ENCODE results near the gene LYPD8. TPM values are rescaled to one million over a fixed set of nuclear protein-coding genes. Genes with fewer than 3 reads are reported as not detected.

The LYPD8 gene
- total RNA-seq, 1 donor from 2014 or later = not detected

DNA sequence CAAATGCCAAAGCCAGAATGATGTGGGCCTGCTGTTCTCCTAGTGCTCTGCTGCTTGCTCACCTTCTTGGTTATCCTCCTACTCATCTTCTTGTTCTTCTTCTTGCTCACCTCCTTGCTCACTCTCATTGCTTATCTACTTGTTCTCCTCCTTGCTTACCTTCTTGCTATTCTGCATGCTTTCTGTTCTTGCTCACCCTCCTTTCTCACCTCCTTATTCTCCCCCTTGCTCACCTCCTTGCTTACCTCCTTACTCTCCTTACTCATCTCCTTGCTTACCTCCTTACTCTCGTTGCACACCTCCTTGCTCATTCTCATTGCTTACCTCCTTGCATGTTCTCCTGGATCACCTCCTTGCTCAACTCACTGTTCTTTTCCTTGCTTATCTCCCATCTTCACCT, 52.8 kb downstream of the LYPD8 start, which contains the start of gene OR14I1:
Gene OR14I1 (minus strand): TSS at position 53 of the 400 bp plus-strand sequence.
- no peak for DNase-seq (ENCODE audit: low read depth in 2 of 2)

DNA sequence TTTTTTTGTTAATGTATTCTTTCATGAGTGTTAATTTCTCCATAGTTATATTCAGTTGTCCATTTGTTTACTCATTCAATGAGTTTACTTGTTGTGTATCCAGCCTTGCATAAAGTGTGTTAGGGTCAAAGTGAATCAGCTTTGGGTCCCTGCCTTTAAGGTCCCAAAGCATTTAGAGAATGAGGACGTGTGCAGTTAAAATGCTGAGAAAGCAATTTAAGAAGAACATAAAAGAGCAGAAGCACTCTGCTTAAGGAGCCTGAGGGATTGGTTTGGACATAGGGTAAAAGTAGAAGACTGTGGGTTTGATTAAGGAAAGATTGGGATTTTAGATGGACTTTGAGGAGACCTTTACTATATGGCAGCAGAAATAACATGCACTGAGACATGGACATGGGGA, 56.5 kb downstream of the LYPD8 start:
- DNase-seq (ENCODE audit: low read depth in 2 of 2) = no peak

DNA sequence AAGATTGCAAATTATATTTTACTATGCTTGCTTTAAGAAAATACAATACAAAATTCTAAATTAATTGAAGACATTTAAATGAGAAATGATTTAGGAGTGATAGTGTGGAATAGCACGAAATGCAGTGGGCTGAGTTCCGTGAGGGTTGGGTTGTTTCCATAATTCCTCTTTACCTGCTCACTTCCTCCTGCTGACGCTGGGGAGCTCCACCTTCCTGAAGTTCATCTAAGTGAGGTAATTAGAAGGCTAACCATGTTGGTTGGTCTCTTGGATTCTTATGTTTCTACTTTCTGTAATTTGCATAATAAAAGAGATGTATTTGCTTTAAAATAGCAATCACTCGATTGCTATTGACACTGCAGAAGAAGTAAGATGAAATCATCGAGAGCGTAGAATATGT, 57.7 kb downstream of the LYPD8 start:
- no peak for DNase-seq (ENCODE audit: low read depth in 2 of 2)

DNA sequence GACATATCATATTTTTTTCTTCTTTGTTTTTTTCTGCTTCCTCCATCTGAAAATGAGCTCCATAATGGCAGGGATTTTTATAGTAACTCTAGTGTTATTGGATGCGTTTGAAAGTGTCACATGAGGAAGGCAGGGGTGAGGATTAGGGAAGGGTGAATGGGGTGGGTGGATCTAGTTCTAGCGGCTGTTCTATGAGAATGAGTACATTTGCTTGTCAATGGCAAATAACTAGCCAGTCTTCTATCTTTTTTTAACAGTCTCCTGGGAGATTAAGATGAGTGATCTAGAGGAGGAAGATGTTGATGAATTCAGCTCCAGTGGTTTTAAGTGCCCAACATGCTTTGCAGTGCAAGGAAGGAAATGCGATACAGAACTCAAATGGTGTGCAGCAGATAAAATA, 58.8 kb downstream of the LYPD8 start:
- no peak for DNase-seq (ENCODE audit: low read depth in 2 of 2)

DNA sequence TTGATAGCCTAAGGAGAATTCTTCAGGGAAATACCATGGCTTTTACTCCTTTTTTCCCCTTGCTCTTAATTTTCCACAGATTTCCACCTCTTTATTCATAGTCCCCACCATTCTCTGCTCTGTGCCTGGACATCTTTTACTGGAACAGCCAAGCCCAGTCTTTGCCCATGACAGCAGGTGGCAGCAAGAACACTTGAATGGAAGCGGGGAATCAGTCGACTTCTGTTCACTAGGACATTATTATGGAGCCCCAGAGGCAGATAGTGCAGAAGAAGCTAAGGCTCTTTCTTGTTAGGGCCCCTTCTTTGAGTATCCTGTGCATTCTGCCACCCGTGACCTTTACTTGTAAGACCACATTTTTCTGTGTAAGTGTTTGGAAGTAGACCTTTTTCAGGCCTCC, 59.3 kb downstream of the LYPD8 start:
- DNase-seq (ENCODE audit: low read depth in 2 of 2) = no peak

DNA sequence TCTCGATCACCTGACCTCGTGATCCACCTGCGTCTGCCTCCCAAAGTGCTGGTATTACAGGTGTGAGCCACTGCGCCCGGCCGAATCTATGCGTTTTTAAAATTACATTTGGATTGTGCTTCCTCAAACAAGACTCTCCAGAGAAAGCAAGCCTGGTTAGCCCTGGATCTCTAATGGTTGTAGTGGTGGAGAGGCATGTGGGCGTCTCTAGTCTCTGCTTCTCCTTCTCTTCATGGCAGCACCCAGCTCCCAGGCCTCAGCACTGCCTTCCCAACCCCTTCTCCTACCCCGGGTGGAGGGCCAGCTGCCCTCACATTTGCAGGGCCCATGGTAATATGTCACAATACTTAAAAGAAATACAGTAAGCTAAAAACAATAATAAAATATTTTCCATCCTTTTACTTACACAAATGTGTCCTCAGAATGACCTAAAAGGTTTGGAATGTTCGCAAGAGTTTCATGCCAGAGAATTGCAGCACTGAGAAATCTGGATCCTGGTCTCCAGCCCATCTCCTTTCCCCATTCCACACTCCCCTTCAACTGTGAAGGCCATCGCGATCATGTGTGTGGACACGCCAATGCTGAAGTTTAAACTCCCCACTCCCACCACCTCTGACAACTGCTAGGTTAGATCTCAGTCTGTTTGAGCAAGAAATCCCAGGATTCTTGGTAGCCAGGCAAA, 60.0 kb downstream of the LYPD8 start:
- no peak for DNase-seq (ENCODE audit: low read depth in 2 of 2)

DNA sequence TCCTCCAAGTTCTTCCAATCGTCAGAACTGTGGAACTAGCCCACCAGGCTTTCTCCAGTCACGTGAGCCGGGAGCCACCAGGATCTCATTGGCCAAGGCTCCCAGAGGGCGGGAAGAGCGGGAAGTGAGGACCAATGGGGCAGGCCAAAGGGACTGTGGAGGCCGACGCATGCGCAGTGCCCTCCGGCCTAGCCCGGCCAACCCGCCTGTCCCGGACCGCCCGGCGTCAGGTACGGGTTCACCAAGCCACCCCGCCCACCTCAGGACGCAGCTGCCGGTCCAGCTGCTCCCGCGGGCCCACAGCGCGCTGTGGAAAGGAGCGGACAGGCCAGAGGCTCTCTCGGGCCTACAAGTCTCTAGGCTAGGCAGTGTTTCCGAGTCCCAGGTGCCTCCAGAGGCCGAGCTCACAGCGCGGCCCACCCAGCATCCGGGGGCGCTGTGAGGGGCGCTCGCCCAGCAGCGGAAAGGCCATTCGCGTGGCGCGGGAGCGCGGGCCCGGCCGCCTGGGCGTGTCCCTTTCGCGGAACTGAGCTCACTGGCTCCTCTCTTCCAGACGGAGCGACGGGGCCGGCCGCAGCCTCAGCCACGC, 63.9 kb downstream of the LYPD8 start:
- DNase-seq (ENCODE audit: low read depth in 2 of 2) = no peak

Other genes with a start within 250 kb of the LYPD8 start
- gene OR2G6, start 247.7 kb downstream of the LYPD8 start, total RNA-seq = not detected in 2 replicates
- not detected in 2 replicates for gene OR2T29, start 193.0 kb downstream of the LYPD8 start, total RNA-seq
- not detected in 2 replicates for gene OR2T34, start 181.0 kb downstream of the LYPD8 start, total RNA-seq
- not detected in 2 replicates for gene OR2T10, start 158.1 kb downstream of the LYPD8 start, total RNA-seq
- gene OR2T11, start 120.7 kb downstream of the LYPD8 start, total RNA-seq = not detected in 2 replicates
- not detected in 2 replicates for gene OR2T35, start 110.5 kb downstream of the LYPD8 start, total RNA-seq
- gene OR2T27, start 100.2 kb downstream of the LYPD8 start, total RNA-seq = not detected in 2 replicates
- gene OR14I1, start 53.0 kb downstream of the LYPD8 start, total RNA-seq = not detected in 2 replicates
- gene SH3BP5L, start 70.2 kb upstream of the LYPD8 start, total RNA-seq = 17.6 and 24.8 TPM in 2 replicates
- gene ZNF672, start 82.5 kb upstream of the LYPD8 start, total RNA-seq = 15.9 and 22.9 TPM in 2 replicates
- gene ZNF692, start 103.3 kb upstream of the LYPD8 start, total RNA-seq = 5.0 and 6.6 TPM in 2 replicates
- 5.9 and 7.5 TPM in 2 replicates for gene PGBD2, start 150.5 kb upstream of the LYPD8 start, total RNA-seq